WI38 (cell line): ENCODE measurements around the gene UPK1A.
"Not testable (repeated sequence)": the region's sequence is repeated elsewhere in the genome, so short reads cannot be mapped to it uniquely, and the experiment has no call there.

Experiments used
- H3K4me3 ChIP-seq: 2 replicates; pipeline ENCODE4 v1.5.1; 2011; ENCODE audit warnings: low read depth, mild to moderate bottlenecking, control low read depth, low read length
- TF ChIP-seq, protein P1 (sequence below): IDR thresholded peaks from 2 replicates; pipeline ENCODE4 v1.5.1; 2012; ENCODE audit warnings: low read depth, mild to moderate bottlenecking, control low read depth, low read length

Gene UPK1A

DNA sequence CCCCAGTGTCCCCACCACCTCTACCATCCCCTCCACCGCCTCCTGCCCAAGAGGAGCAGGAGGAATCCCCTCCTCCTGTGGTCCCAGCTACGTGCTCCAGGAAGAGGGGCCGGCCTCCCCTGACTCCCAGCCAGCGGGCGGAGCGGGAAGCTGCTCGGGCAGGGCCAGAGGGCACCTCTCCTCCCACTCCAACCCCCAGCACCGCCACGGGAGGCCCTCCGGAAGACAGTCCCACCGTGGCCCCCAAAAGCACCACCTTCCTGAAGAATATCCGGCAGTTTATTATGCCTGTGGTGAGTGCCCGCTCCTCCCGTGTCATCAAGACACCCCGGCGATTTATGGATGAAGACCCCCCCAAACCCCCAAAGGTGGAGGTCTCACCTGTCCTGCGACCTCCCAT lies 54.3 kb downstream of the UPK1A start:
- no peak overlapping the region for H3K4me3 ChIP-seq
- TF ChIP-seq, protein P1, sequence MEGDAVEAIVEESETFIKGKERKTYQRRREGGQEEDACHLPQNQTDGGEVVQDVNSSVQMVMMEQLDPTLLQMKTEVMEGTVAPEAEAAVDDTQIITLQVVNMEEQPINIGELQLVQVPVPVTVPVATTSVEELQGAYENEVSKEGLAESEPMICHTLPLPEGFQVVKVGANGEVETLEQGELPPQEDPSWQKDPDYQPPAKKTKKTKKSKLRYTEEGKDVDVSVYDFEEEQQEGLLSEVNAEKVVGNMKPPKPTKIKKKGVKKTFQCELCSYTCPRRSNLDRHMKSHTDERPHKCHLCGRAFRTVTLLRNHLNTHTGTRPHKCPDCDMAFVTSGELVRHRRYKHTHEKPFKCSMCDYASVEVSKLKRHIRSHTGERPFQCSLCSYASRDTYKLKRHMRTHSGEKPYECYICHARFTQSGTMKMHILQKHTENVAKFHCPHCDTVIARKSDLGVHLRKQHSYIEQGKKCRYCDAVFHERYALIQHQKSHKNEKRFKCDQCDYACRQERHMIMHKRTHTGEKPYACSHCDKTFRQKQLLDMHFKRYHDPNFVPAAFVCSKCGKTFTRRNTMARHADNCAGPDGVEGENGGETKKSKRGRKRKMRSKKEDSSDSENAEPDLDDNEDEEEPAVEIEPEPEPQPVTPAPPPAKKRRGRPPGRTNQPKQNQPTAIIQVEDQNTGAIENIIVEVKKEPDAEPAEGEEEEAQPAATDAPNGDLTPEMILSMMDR = no peak

DNA sequence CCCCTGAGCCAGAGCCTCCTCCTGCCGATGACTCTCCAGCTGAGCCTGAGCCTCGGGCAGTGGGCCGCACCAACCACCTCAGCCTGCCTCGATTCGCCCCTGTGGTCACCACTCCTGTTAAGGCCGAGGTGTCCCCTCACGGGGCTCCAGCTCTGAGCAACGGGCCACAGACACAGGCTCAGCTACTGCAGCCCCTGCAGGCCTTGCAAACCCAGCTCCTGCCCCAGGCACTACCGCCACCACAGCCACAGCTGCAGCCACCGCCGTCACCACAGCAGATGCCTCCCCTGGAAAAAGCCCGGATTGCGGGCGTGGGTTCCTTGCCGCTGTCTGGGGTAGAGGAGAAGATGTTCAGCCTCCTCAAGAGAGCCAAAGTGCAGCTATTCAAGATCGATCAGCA lies 55.1 kb downstream of the UPK1A start:
- TF ChIP-seq, protein P1 = no peak
- H3K4me3 ChIP-seq = no peak overlapping the region

DNA sequence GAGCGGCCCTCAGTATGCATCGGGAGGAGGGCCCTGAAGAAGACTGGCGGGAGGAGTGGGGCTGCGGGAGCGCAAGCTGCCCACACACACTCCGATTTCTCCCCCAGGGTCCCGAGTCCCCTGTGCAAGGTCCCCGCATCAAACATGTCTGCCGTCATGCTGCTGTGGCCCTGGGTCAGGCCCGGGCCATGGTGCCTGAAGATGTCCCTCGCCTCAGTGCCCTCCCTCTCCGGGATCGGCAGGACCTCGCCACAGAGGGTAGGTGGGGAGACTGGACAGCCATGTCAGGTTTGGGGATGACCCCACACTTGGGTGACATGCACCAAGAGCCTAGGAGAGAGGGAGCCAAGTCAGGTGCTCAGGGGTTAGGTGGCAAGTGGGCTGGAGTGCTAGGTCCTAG lies 56.1 kb downstream of the UPK1A start:
- TF ChIP-seq, protein P1 = no peak
- no peak overlapping the region for H3K4me3 ChIP-seq

DNA sequence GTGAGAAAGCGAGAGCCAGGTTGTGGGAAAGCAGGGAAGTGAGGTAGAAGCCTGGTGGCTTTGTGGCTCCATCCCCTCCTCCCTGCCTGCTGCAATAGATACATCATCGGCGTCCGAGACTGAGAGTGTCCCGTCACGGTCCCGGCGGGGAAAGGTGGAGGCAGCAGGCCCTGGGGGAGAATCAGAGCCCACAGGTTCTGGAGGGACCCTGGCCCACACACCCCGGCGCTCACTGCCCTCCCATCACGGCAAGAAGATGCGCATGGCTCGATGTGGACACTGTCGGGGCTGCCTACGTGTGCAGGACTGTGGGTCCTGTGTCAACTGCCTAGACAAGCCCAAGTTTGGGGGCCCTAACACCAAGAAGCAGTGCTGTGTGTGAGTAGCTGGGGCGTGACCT lies 56.6 kb downstream of the UPK1A start:
- TF ChIP-seq, protein P1 = no peak
- H3K4me3 ChIP-seq = no peak overlapping the region

DNA sequence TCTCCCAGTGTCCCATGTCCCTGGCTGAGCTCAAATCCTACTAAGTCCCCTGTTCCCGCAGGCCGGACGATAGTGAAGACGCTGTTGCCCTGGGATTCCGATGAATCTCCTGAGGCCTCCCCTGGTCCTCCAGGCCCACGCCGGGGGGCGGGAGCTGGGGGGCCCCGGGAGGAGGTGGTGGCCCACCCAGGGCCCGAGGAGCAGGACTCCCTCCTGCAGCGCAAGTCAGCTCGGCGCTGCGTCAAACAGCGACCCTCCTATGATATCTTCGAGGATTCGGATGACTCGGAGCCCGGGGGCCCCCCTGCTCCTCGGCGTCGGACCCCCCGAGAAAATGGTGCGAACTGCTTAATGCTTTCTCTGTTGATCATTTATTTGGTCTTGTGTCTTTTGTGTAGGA lies 57.4 kb downstream of the UPK1A start:
- no peak overlapping the region for H3K4me3 ChIP-seq
- TF ChIP-seq, protein P1 = no peak

DNA sequence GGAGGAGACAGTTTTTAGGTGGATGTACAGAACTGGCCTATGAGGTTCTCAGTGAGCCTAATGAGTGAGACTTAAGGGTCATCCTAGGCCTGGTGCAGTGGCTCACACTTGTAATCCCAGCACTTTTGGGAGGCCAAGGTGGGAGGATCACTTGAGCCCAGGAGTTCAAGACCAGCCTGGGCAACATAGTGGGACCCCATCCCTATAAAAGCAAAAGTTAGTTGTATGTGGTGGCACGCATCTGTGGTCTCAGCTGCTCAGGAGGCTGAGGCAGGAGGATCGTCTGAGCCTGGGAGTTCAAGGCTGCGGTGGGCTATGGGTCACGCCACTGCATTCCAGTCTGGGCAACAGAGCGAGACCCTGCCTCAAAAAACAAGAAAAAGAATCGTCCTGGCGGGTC lies 57.8 kb downstream of the UPK1A start:
- H3K4me3 ChIP-seq = not testable (repeated sequence)

DNA sequence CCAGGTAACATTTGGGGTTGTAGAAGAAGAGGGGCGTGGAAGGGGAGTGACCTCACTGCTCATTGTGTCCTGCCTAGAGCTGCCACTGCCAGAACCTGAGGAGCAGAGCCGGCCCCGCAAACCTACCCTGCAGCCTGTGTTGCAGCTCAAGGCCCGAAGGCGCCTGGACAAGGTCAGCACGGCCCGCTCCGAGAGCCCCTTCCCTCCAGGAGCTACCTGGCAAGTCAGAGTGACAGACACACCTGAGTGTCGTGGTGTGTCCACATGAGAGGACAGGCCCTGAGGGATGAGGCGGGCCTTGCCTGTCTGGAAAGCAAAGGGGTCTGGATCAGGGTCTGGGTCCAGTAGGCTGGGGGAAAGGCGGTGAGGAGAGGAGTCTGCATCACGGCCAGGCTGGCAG lies 58.2 kb downstream of the UPK1A start:
- TF ChIP-seq, protein P1 = no peak
- no peak overlapping the region for H3K4me3 ChIP-seq

DNA sequence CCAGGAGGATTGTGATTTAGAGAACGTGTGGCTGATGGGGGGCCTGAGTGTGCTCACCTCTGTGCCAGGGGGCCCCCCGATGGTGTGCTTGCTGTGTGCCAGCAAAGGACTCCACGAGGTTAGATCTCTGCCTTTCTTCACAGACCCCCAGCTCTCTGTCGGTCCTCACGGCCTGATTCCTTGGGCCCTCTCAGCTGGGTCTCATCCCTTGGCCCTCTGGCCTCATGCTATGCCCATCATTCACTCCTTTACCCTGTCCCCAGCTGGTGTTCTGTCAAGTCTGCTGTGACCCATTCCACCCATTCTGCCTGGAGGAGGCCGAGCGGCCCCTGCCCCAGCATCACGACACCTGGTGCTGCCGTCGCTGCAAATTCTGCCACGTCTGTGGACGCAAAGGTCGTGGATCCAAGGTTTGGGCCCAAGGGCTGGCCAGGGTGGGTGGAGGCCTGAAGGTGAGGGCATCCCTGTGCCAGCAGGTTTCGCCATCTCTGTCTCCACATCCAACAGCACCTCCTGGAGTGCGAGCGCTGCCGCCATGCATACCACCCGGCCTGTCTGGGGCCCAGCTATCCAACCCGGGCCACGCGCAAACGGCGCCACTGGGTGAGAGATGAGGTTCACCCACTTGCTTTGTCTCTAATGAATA lies 59.0 kb downstream of the UPK1A start:
- TF ChIP-seq, protein P1 = no peak
- no peak overlapping the region for H3K4me3 ChIP-seq
